Effector memory CD8-positive, alpha-beta T cell (primary cell): Measurements from ENCODE around the gene CDH13.

Experiments
- ATAC-seq: fragments of 150-1000 bp; cut with Tn5 transposase; replicated peaks from 2 replicates; pipeline ENCODE4 v1.10.0; 2021; ENCODE audit warnings: mild to moderate bottlenecking, moderate library complexity
- DNase-seq, 3 experiments: peaks; one replicate each; pipeline ENCODE4 v3.0.0; 2021
- H3K27ac Mint-ChIP-seq, 2 donors: one replicate each; pipeline ENCODE4 v1.8.0; 2022; ENCODE audit warnings: mild to moderate bottlenecking in 2 of 2, mixed read lengths in 2 of 2, moderate library complexity in 2 of 2
- H3K27me3 Mint-ChIP-seq, 2 donors: one replicate each; pipeline ENCODE4 v1.8.0; 2022; ENCODE audit warnings: mixed read lengths in 2 of 2
- H3K36me3 Mint-ChIP-seq: one replicate; pipeline ENCODE4 v1.8.0; 2022; ENCODE audit warnings: mild to moderate bottlenecking, moderate library complexity, mixed read lengths; ENCODE audit not compliant: insufficient read depth
- H3K4me1 Mint-ChIP-seq, 2 donors: one replicate each; pipeline ENCODE4 v1.8.0; 2022; ENCODE audit warnings: low read depth in 2 of 2, mixed read lengths in 2 of 2
- H3K4me3 Mint-ChIP-seq, 2 donors: one replicate each; pipeline ENCODE4 v1.8.0; 2022; ENCODE audit warnings: mild to moderate bottlenecking in 2 of 2, mixed read lengths in 2 of 2, moderate library complexity in 2 of 2
- H3K9me3 Mint-ChIP-seq, 2 donors: one replicate each; pipeline ENCODE4 v1.8.0; 2022; ENCODE audit warnings: mixed read lengths in 2 of 2

Gene CDH13

DNA sequence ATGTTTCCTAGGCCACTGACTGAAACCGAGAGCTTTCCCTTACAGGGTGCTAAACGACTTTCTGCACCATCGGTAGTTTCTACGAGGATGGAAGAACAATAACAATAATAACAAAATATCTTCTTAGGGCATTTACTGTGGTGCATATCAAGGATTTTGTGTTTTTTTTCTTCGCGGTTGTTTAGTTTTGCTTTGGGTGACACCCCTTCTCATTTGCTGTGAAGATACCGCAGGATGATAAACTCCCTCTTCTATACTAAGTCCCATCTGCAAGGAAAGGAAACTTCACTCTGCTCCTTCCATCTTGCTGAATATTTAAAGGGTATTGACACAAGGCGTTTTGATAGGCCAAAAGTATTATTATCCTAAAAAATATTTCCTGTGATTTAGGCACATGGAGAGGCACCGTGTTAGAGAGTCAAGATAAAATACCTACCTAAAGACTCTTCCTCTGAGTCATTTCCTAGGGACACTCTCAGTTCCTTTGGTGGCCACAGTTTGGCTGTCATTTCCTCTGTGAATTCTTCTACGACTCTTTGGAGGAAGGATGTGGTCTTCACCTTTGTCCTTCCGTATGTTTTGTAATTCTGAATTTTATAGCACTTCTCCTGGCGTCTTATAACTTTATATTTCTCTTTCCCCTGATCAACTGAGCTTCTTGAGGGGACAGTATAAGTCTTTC, 318.8 kb downstream of the CDH13 start:
- peak overlapping the region in 1 of 2 donors; percentile 60 for H3K27ac Mint-ChIP-seq
- ATAC-seq (peak; percentile 96), DNase-seq (peak; percentile 20 to 29 (median 29))
- H3K9me3 Mint-ChIP-seq: no peaks in the 10 kb centered on the region
- peaks cover 11 to 19% of the 10 kb centered on the region in 2 donors for H3K27me3 Mint-ChIP-seq
- no peaks in the 10 kb centered on the region for H3K36me3 Mint-ChIP-seq
- H3K4me1 Mint-ChIP-seq: peaks cover 25 to 29% of the 10 kb centered on the region in 2 donors
- H3K4me3 Mint-ChIP-seq: peak overlapping the region; percentile 49 to 59

DNA sequence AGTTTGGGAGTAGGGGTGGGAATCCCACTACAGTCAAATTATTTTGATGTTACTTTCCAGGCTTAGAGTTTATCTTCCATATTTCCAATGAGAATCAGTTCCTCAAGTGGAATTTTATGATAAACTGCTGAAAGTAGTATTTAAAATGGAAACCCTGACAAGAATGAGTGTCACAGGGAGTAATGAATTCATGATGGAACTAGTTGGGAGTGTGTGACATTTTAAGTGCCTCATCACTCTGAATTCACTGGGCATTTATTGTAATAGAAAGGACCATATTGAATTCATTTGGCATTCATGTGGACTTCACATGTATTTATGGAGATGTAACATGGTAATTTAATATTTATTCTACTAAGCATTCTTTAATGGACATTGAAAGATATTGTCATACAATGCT, 320.9 kb downstream of the CDH13 start:
- Mint-ChIP-seq H3K4me3 (no peak overlapping the region), H3K36me3 (no peaks in the 10 kb centered on the region), H3K27me3 (peaks cover 0 to 2% of the 10 kb centered on the region in 2 donors), H3K9me3 (no peaks in the 10 kb centered on the region), H3K4me1 (peaks cover 25 to 29% of the 10 kb centered on the region in 2 donors), H3K27ac (no peak overlapping the region)
- DNase-seq: no peak
- ATAC-seq: no peak

GRCh38 chr16:82949016-82949415, 322.2 kb downstream of the CDH13 start:
- Mint-ChIP-seq H3K9me3 (no peaks in the 10 kb centered on the region), H3K4me3 (no peak overlapping the region), H3K4me1 (peaks cover 23 to 25% of the 10 kb centered on the region in 2 donors), H3K36me3 (no peaks in the 10 kb centered on the region), H3K27me3 (peaks cover 0 to 11% of the 10 kb centered on the region in 2 donors), H3K27ac (no peak overlapping the region)
- no peak for DNase-seq
- ATAC-seq: no peak

- H3K36me3 Mint-ChIP-seq: no peaks in the 10 kb centered on the region
- DNase-seq (no peak), ATAC-seq (no peak)
- peaks cover 0 to 2% of the 10 kb centered on the region in 2 donors for H3K9me3 Mint-ChIP-seq
- no peak overlapping the region for H3K27ac Mint-ChIP-seq
- peaks cover 23% of the 10 kb centered on the region in 2 donors for H3K4me1 Mint-ChIP-seq
- peaks cover 0 to 24% of the 10 kb centered on the region in 2 donors for H3K27me3 Mint-ChIP-seq
- no peak overlapping the region for H3K4me3 Mint-ChIP-seq
Measured at GRCh38 chr16:82953517-82953916, 326.7 kb downstream of the CDH13 start.

- peaks cover 0 to 26% of the 10 kb centered on the region in 2 donors for H3K27me3 Mint-ChIP-seq
- no peak overlapping the region for H3K4me3 Mint-ChIP-seq
- DNase-seq: no peak
- H3K4me1 Mint-ChIP-seq: peaks cover 18 to 19% of the 10 kb centered on the region in 2 donors
- no peaks in the 10 kb centered on the region for H3K36me3 Mint-ChIP-seq
- peak; percentile 41 for ATAC-seq
- no peak overlapping the region for H3K27ac Mint-ChIP-seq
- H3K9me3 Mint-ChIP-seq: peaks cover 0 to 2% of the 10 kb centered on the region in 2 donors
Measured at GRCh38 chr16:82954224-82954929, 327.6 kb downstream of the CDH13 start.

GRCh38 chr16:82955741-82956348, 329.1 kb downstream of the CDH13 start:
- H3K4me1 Mint-ChIP-seq: peaks cover 18 to 23% of the 10 kb centered on the region in 2 donors
- no peak for DNase-seq
- no peak overlapping the region for H3K4me3 Mint-ChIP-seq
- peaks cover 0 to 2% of the 10 kb centered on the region in 2 donors for H3K9me3 Mint-ChIP-seq
- peak; percentile 82 for ATAC-seq
- no peaks in the 10 kb centered on the region for H3K36me3 Mint-ChIP-seq
- peaks cover 0 to 26% of the 10 kb centered on the region in 2 donors for H3K27me3 Mint-ChIP-seq
- H3K27ac Mint-ChIP-seq: no peak overlapping the region

GRCh38 chr16:82957212-82957611, 330.4 kb downstream of the CDH13 start:
- Mint-ChIP-seq H3K27me3 (peaks cover 0 to 26% of the 10 kb centered on the region in 2 donors), H3K36me3 (no peaks in the 10 kb centered on the region), H3K4me3 (no peak overlapping the region), H3K27ac (no peak overlapping the region), H3K4me1 (peaks cover 18 to 23% of the 10 kb centered on the region in 2 donors), H3K9me3 (peaks cover 0 to 2% of the 10 kb centered on the region in 2 donors)
- ATAC-seq: no peak
- no peak for DNase-seq

DNA sequence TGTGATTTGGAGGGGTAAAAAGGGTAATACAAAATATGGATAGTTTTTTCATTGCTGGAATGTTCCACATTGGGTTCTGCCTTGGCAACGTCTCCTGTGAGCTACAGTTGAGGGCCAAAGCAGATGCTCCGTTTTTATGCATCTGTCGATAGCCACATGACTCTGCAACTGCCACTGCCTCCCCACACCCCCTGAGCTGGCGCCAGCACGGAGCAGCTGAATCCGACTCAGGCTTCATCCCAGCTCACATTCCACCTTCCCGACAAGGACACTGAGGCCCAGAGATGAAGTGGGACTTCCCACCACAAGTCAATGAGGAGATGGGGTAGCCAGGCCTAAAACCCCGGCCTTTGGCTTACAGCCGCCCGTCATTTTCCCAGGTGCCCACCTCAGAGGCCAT, 334.1 kb downstream of the CDH13 start:
- Mint-ChIP-seq H3K27me3 (peaks cover 0 to 10% of the 10 kb centered on the region in 2 donors), H3K4me3 (no peak overlapping the region), H3K27ac (no peak overlapping the region), H3K4me1 (peaks cover 9 to 12% of the 10 kb centered on the region in 2 donors), H3K36me3 (no peaks in the 10 kb centered on the region), H3K9me3 (peaks cover 0 to 2% of the 10 kb centered on the region in 2 donors)
- DNase-seq (no peak), ATAC-seq (no peak)

DNA sequence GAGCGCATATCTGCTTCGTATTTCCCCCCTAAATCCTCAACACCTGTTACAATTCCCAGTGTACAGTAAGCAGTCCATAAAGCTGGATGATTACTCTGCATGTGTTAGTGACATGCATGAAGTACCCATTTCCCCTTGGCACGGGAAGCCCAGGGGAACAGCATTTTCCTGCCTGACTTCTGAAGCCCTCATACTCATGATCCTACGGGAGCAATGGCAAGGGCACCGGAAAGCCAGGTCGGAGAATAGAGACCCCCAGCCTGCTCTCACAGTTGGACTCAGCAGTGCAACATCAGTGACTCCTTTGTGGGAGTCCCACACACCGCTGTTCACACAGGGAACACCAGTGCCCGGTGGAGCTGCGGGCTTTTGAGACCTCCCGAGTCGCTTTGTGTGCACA, 336.9 kb downstream of the CDH13 start:
- Mint-ChIP-seq H3K36me3 (no peaks in the 10 kb centered on the region), H3K9me3 (no peaks in the 10 kb centered on the region), H3K27me3 (peaks cover 0 to 1% of the 10 kb centered on the region in 2 donors), H3K27ac (no peak overlapping the region), H3K4me1 (peaks cover 0 to 4% of the 10 kb centered on the region in 2 donors), H3K4me3 (no peak overlapping the region)
- ATAC-seq: no peak
- no peak for DNase-seq

DNA sequence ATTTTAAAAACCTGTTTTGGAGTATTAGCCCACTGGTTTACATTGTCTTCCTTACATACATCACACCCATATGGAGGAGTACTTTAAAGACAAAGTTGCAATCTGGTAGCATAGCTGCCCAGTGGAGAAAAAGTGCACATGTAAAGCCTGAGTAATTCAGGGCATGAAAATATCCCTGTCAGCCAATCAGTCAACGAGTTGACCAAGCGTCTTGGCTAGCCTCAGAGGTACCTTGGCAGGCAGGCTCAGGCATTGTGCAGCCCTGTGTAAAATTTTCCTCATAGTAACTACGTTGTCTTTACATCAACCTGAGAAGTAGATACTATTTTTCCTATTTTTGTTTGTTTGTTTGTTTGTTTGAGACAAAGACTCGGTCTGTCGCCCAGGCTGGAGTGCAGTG, 339.0 kb downstream of the CDH13 start:
- Mint-ChIP-seq H3K4me1 (no peaks in the 10 kb centered on the region), H3K27ac (no peak overlapping the region), H3K4me3 (no peak overlapping the region), H3K27me3 (no peaks in the 10 kb centered on the region), H3K9me3 (no peaks in the 10 kb centered on the region), H3K36me3 (peaks cover 3% of the 10 kb centered on the region)
- ATAC-seq: no peak
- DNase-seq: no peak

GRCh38 chr16:82967424-82967823, 340.7 kb downstream of the CDH13 start:
- no peak overlapping the region for H3K27ac Mint-ChIP-seq
- H3K27me3 Mint-ChIP-seq: no peaks in the 10 kb centered on the region
- no peak overlapping the region for H3K4me3 Mint-ChIP-seq
- no peak for ATAC-seq
- peaks cover 3% of the 10 kb centered on the region for H3K36me3 Mint-ChIP-seq
- H3K4me1 Mint-ChIP-seq: no peaks in the 10 kb centered on the region
- no peaks in the 10 kb centered on the region for H3K9me3 Mint-ChIP-seq
- DNase-seq: no peak

DNA sequence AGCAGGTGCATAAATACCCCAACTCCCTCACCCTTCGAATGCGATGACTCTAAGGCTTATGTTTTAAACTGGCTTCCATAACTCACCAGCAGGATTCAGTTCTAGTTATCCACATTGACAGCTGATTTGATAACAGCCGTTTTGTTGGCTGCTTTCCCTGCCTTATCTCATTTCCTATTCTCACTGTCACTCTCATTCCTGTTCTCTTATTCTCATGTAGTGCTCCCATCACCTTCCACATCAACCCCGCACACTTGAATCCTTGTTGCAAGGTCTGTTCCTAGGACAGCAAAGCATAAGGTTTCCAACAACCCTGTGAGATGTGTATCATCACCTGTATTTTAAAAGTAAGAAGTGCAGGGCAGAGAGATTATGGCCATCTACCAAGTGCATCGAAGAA, 344.4 kb downstream of the CDH13 start:
- Mint-ChIP-seq H3K4me1 (no peaks in the 10 kb centered on the region), H3K36me3 (peaks cover 3% of the 10 kb centered on the region), H3K27me3 (no peaks in the 10 kb centered on the region), H3K27ac (no peak overlapping the region), H3K4me3 (no peak overlapping the region), H3K9me3 (no peaks in the 10 kb centered on the region)
- no peak for ATAC-seq
- DNase-seq: no peak

DNA sequence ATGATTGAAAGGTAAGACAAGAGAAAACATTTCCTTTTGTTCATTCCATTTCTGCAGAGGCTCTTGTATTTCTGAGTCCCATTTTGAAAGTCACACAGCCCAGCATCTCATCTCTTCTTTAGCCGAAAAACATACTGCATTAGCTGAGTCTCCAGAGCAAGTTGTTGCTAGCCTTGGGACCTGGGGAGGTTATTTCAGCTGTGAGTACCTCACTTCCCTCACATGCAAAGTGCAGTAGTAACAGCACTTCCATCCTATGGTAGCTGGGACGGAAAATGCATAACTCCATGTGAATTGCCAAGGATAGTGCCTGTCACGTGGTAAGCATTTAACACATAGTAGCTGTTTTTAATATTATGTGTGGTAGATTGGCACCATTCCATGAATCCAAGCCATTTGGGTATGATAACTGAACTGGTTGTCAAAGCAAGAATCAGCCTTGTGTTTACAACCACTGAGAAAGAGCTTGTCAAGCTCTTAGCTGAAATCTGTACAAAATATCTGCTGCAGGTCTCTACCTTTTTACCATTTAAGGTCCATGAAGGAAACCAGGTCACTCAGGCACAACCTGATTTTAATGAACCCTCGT, 345.7 kb downstream of the CDH13 start:
- Mint-ChIP-seq H3K27ac (peak overlapping the region in 1 of 2 donors; percentile 10), H3K4me1 (no peaks in the 10 kb centered on the region), H3K36me3 (peaks cover 3% of the 10 kb centered on the region), H3K27me3 (no peaks in the 10 kb centered on the region), H3K4me3 (no peak overlapping the region), H3K9me3 (peaks cover 1 to 2% of the 10 kb centered on the region in 2 donors)
- no peak for DNase-seq
- no peak for ATAC-seq
